T-helper 2 cell (primary cell): ENCODE results near the gene MRPL19.

Experiments used
- DNase-seq, 5 experiments: peaks; one replicate each; pipeline versions ENCODE4 v3.0.0 to v3.0.0-alpha.2; 2012 to 2022
- total RNA-seq, 2 donors: gene quantifications; one replicate each; lab custom pipeline; 2026; lab: John Stamatoyannopoulos, UW

MRPL19 gene
- 14.3 to 24.2 reads per million in 2 donors for total RNA-seq

DNA sequence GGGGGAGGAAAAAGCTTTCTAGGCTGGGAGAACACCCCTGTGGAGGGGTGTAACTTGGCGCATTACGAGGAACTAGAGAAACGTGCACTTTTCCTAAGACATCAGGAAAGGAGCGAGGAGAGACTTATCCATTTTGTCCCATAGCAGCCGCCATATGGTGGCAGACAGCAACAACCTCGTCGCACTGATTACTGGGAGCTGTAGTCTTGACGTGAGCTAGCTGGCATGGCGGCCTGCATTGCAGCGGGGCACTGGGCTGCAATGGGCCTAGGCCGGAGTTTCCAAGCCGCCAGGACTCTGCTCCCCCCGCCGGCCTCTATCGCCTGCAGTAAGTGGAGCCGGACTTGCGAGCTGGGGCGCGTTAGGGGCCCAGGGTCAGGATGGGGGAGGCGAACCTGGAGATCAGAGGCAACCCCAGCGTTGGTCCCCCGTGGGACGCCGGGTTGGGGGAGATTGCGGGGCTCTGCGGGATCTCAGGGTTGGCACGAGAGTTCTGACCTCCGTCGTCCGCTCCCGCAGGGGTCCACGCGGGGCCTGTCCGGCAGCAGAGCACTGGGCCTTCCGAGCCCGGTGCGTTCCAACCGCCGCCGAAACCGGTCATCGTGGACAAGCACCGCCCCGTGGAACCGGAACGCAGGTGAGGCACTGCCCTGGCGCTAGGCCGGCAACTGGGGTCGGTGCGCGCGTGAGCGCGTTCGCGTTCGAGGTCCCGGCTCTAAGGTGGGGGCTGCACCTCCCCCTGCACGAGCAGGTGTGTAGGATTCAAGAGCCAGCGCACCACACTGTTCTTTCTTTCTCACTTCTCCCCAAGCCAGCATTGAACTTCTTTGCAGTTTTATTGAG is at the start of gene MRPL19:
MRPL19 (plus strand) TSS at position 201 of the 843 bp plus-strand sequence; CDS start at position 226, 25 bp downstream.
- peak; percentile 38 to 92 (median 60) for DNase-seq

DNA sequence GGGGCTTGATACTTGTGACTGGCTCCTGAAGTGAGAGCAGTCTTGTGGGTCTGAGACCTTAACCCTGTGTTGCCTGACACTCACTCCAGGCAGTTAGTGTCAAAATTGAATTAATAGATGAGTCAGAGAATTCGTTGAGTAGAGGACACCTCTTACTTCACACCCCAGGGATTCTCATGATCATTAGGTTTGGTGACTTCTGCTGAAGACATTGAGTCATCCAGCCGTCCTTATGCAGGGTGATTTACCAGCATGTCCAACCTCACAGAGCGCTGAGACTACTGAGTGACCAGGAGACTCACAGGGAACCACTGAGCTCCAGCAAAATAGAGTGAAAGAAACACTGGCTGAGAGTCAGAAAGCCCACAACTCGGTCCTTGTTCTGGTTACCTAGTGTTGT is 49.8 kb upstream of the MRPL19 start:
- no peak for DNase-seq

DNA sequence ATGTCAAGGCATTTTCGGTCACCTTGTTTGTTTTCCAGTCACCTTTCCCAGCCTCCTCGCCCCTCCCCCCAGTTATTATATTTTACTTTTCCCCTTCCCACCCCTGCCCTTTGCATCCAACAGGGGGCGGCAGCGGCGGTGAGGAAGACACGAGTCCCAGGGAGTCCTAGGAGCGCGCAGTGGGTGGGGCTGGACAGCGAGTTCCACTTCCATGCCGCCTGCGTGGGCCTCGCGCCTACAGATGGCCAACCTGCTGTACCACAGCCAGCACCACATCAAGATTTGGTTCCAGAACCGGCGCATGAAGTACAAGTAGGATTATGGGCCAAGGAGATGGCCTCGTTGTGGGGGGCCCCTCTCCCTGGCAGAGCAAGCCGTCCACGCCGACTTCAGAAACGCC is 48.6 kb upstream of the MRPL19 start:
- DNase-seq: no peak

DNA sequence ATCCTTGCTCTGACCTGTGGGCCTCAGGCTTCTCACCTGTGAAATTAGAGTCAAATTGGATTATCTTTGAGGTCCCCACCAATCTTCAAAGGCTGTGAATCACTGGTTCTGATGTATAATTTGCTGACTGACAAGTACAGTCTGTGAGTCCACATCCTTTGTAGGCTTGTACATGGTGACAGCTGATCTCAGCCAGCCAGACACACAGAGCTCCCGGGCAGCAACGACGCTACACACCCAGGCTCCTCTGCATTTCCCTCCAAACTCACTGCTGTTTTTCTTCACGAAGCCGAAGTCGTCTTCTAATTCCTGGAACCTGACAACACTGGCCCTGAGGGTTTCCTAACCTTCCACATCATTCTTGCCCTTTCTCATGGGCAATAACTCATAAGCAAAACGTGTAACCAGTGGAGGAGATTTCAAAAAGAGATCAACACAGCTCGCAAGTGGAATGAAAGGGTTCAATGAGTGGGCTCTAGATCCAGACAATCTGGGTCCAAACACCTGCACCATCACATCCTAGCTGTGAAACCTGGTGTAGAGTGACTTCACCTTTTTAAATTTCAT is 47.9 kb upstream of the MRPL19 start:
- no peak for DNase-seq

DNA sequence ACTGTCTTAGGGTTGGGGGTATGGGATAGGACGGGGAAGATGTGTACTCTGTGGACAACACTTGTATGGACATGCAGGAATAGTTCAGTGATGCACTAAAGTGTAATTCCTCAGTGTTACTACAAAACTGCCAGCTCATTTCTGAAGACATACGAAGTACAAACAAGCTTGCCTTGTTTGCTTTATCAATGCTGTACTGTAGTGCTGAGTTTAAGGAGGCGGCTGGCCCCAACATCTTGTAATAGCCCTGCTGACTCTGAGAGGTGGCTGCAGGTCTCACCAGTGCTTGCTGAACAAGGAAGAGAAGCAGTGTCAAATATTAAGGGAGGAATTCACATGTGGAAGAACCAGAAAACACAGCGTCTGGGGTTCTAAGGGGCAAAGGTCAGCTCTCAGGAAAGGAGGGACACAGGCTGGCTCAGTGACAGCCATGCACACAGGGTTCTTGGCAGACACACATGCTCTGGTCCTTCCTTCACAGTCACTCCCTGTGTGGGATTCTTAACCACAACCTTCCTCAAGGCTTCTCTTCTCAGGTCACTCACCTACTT is 46.0 kb upstream of the MRPL19 start:
- DNase-seq: no peak

DNA sequence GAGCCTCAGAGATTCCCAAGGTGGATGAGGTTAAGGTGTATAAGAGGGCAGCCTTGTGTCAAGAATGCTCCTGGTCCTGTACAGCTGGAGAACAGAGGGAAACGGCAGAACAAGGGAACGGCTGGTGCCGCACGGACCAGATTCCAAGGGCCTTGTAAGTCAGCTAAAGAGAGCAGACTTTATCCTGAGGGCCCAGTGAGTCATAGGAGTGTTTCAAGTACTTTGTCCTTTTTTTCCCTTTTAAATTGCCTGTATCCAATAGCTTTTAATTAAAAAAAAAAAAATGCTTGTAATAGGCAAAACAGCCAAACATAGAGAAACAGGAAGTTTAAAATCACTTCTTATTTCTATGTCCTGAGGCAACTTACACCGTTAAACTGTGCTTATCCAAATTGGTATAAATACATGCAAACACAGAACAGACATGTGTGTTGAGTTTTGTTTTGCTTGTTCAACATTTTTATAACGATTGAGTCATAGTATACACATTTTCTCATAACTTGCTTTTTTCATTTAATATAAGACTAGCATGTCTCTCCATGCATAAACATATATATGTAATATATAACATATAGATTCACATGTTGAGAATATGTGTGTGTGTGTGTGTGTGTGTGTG is 43.8 kb upstream of the MRPL19 start:
- no peak for DNase-seq

DNA sequence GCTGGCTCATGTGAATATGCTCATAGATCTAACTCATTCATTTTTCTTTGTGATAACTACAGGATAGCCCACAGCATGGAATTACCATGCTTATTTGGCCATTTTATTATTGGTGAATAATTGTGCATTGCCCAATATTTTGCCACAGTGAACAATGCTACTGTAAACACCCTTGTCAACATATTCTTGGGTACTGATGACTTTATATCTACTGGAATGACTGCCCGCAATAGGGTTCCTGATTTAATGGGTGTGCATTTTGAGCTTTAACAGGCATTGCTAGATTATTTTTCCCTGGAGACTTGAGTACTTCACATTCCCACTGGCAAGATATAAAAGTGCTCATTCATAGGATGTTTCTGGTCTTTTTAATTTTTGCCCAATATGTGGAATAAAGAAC is 43.1 kb upstream of the MRPL19 start:
- no peak for DNase-seq

DNA sequence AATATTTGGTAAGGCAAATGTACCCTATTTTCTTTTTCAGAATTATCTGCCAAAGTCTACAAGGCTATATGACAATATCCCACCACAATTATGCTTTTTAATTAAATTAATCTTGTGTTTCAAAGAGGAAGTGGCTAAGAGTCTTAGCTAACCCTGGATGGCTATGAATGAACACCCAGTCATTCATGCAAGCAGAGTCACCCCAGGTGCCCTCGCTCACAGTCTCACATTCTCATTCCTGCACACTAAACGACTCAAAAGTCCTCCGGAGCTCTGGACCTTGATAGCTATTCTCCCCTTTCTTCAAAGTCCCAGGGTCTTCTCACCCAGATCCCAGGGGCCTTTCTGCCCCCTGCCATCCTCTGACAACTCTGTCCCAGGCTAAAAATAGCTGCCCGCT is 42.1 kb upstream of the MRPL19 start:
- DNase-seq: no peak

DNA sequence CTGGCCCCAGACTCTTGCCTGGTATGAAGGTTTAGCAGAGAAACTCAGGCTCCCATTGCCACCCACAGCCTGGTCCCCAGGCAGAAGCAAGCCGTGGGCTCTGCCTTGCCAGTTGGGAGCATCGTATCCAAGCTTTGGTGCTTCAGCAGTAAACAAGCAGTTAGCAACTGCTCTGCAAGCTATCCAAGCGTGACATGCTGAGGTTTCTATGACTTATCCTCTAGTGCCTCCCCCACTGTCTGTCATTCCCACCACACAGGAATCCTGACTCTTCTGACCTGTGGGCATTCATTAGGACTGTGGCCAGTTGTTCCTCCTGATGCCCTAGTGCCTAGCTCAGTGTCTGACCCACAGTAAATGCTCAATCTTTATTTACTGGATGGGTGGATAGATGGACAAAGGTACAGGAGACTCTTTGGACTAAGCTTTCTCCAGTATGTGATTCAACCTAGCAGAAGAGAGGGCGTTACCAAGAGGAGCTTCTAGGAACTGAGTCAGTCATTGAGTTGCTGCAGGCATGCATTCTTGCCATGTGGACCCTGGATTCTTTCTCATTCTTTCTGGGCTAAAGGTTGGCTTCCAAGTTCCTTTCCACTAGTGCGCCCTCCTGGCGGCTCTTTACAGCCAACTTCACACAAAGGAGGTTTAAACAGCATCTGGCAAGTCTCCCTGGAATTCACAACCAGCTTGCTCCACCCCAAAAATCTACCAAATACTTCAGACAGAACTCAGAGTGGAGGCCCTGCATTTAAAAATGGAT is 40.6 kb upstream of the MRPL19 start:
- DNase-seq: no peak

DNA sequence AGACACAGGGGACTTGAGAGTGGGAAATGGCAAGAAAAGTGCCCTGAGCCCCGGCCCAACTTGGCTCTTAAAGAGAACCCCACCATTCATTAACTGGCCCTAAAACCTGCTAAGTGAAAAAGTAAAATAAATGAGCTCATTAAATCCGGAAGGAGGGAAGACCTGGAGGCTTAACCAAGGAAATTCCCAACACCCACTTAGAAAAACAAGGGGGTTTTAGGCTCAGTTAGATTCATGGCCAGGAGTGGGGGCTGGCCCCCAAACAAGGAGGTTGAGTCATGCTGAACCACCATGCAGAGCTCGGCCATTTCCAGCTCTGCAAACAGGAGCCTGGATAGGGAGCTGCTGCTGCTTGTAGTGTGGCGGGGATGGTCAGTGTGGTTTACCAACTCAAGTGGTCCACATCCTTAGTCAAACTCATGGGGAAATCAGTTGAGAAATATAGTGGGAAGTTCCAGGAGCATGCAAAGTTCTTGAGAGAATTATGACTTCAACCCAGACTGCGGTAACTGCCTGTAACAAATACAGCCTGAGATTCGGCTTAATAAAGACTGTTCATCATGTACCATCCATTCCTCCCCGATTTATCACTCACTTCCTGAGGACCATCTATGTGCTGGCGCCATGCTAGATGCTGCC is 39.7 kb upstream of the MRPL19 start:
- no peak for DNase-seq

DNA sequence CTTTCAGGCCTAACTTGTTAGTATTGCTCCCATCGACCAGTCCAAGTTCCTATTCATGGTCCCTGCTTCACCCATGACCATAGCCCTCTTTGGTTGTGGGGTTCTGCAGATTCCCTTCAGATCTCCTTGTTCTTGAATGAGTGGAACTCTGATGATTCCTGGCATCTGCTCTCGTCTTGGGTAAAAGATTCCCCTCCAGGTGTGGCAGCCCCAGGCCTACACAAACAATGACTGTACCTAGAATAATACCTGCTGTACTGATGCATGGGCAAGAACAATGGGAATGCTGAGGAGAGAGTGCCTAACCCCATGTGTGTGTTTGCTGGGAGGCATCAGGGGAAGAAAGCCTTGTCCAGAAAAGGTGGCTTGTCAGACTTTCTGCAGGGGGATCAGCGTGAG is 39.2 kb upstream of the MRPL19 start:
- DNase-seq: no peak

DNA sequence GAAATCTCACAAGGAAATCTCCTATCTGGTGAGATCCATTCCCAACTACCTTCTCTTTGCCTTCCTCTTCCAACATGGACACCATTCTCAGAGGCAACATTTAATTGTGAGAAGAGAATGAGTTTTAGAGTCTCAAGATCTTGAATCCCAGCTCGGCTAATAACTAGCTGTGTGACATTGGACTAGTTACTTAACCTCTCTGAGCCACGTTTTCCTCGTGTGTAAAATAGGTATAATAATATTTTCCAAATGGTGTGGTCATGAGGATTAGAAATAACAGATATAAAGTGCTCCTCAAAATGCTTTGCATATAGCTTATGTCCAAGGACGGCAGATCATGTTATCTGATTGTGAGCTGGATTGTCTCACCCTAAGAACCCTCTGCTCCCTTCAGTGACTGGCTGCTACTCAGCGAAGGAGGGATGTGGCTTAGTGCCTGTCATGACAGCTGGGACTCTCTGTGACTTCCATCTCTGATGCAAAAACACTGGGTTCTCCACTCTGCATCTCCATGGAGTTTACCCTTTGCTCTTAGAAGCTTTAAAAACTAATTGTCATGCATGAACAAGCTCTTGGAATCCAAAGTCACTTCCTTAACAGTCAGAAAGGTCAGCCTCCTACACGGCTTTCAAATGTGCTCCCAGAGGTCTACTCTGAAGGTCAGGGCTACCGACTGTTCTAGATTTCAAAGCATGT is 38.4 kb upstream of the MRPL19 start:
- DNase-seq: no peak

DNA sequence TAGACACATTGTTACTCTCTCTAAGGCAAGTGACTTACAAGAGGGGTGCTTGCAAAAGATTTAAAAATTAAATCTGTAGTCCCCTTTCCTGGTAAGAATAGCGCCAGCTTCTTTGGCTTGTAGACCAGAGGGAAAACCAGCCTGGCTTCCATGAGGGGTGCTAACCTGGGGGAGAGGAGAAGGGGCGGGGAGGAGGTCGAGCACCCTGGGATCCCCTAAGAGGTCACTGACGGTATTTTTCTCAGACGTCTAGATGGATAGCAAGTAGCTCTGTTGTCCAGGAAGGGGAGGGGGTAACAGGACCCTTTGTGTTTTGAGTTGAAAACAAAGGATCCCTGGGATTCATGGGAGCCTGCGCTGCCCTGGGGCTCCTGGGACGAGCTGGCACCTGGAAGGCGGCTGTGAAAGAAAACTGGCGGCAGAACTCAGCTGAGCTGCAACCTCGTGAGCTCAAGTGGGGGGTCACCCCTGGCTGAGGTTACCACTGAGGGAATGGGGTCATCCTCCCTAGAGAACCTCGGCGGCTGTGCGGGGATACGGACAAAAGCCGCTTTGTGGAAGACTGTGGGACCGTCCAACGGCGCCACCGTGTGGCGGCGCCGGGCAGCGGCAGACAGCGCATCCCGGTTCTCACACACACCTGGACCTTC is 37.8 kb upstream of the MRPL19 start:
- DNase-seq: peak; percentile 4 to 40 (median 30)

DNA sequence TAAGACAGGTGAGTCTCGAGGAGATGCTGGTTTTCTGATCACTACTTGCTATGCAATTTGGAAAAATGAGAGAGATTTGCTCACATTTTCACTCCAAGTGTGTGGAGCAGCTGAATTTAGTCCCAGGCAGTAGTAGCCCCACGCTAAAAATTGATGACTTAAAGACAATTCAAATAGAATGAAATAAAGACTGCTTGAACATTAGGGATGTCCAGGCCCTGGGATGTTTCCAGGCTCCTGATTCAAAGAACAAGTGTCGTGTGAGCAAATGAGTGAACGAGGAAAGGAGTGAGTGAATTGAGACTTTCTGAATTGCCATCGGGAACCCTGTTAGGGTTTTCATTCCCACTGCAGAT is 37.3 kb upstream of the MRPL19 start:
- no peak for DNase-seq

DNA sequence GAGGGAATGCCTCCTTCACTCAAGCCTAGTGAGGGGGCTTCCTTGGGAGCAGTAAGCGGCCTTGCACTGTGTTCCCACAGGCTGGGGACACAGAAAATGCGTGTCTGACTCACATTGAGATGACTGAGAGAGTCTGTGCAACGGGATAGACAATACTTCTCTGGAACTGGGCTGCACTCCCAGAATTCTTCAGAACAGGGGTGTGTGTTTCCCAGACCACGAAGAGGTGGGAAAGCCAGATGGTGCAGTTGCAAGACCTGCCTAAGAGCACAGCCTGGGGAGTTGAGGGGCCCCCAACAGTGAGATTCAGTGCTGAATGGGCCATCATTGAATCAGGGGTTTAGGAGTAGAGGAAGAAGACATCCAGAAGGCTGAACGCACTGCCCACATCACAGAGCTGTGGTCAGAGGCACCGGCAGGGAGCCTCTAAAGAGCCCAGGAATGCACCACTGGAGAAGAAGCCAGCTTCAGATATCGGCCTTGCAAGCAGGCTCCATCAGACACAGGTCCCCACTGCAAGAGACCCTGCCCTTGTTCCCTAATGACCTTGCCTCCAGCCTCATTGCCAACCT is 36.6 kb upstream of the MRPL19 start:
- no peak for DNase-seq

DNA sequence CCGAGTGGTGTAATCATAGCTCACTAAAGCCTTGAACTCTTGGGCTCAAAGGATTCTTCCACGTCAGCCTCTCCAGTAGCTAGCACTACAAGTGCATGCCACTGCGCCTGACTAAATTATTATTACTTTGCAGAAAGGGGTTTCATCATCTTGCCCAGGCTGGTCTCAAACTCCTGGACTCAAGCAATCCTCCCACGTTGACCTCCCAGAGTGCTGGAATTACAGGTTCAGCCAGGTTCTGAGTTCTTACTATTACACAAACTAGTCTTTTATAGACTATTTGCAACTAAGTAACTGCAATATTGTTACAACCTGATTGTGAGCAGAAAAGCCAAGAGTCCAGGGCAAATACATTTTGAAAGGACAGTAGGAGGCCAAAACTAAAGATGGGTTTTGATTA is 35.9 kb upstream of the MRPL19 start:
- no peak for DNase-seq

DNA sequence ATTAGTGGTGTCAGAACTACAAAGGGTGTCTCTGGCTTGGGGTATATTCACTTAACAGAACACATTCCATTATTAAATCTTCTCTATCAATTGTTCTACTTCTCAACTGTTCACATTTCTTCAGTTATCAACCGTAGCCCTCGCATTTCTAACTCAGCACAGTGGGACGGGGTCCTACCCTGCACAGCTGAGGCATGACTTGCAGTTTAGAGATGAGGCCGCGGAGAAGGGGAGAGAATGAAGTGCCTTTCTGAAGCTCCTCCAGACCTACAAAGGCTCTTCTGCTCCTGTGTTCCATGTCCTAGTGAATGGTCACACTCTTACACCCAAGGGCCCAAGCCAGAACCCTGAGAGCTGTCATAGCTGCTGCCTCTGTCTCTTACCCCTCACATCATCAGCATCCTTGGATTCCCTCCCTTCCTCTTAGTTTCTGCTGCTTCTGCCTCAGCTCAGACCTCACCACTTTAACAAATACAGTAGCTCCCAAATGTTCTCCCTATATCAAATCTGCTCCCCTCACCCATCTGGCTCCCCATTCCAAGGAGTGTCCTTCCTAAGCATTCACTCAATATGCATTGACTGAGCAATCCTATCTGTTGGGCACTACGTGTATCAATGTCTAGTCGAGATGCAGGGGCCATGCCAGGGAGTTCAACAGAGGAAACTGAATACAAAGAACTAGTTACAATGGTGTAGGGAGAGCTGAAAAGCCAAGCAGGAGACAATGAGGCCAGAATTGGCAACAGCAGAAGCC is 34.3 kb upstream of the MRPL19 start:
- no peak for DNase-seq

DNA sequence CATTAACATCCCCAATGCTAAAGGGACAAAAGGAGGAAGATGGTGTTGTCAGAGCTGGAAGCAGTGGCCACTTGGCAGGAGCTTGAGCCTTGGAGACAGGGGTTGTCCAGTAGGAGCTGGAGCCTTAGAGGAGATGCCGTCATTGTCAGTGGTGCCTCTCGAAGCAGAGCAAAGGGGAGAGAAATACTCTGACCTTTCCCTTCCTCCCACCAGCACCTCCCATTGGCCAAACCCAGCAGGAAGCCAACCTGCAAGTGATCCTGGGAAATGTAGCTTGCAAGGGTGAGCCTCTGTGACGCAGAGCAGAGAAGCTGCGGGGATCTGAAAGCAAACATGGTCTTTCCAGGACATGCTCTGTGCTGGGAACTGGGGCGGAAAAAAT is 33.7 kb upstream of the MRPL19 start:
- no peak for DNase-seq

DNA sequence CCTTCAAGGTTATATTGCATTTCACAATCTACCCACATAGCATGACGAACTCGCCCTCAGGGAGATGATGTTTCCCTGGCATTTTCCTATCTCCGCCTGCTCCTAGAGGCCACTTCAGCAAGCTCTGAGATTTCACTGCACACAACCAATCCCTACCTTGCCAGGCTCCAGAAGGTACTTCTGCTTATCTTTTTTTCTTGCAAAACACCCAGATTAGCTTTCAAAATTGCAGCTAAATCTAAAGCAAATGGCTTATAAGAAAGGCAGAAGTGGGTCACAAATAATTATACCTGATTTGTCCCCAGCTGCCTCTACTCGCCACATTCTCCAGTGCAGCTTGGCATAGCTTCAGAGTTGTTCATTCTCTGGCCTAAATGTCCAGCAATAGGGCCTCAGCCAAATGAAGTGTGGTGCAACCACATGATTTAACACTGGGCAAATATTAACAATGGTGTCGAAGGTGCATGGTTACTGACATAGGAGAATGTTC is 32.4 kb upstream of the MRPL19 start:
- no peak for DNase-seq

DNA sequence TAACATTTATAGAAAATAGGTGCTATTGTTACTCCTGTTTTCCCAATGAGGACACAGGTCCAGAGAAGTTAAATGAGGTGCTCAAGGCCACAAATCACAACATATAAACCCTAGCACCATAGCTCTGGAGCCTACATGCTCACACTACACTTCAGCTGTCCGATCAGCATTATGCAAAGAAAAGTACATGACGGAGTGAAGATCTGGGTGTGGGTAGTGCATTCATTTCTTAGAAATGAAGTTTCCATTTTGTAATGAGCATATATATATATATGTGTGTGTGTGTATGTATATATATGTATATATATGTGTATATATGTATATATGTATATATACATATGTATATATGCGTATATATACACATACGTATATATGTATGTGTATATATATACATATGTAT is 30.2 kb upstream of the MRPL19 start:
- no peak for DNase-seq
